Fibroblast of the aortic adventitia (primary cell): Measurements from ENCODE around the gene HEG1. TPM values are rescaled to one million over a fixed set of nuclear protein-coding genes. Genes with fewer than 3 reads are reported as not detected.

Experiments
- DNase-seq: peaks from one replicate; pipeline ENCODE4 v3.0.0-alpha.2; 2010; ENCODE audit warnings: low read depth
- H3K4me3 ChIP-seq: 2 replicates; pipeline ENCODE4 v1.5.1; 2011; ENCODE audit warnings: low read depth, mild to moderate bottlenecking, control low read depth, low read length, moderate library complexity
- CTCF ChIP-seq: IDR thresholded peaks from 2 replicates; pipeline ENCODE4 v1.5.1; 2011; ENCODE audit warnings: mild to moderate bottlenecking, low read length, control low read depth, inconsistent platforms; ENCODE audit not compliant: insufficient read depth
- small RNA-seq: library from RNA; depleted of rRNA; stranded (forward); fragments of <200 nt; gene quantifications from one replicate; pipeline ENCODE3, GENCODE V24; 2012
- total RNA-seq: library from RNA; depleted of rRNA; stranded (reverse); fragments of >200 nt; gene quantifications from 2 replicates; pipeline ENCODE4 v1.2.3, GENCODE V29; 2012; ENCODE audit warnings: low replicate concordance

HEG1 gene
- total RNA-seq, 1 donor = 198 TPM

GRCh38 chr3:124916837-124917409 is 138.9 kb downstream of the HEG1 start:
- TF ChIP-seq CTCF = no peak
- no peak overlapping the region for H3K4me3 ChIP-seq

More at GRCh38 chr3:124916837-124917409, 138.9 kb downstream of the HEG1 start:
- DNase-seq = no peak

Small RNAs within 50 kb of the gene (small RNA-seq; reads per million reads assigned to genes)
- not detected for gene RNA5SP137

Other genes starting within 250 kb of the HEG1 start
- gene ITGB5, start 168.6 kb downstream of the HEG1 start, total RNA-seq = 308 and 429 TPM in 2 replicates
- gene MUC13, start 121.2 kb downstream of the HEG1 start, total RNA-seq = not detected in 2 replicates
- gene SLC12A8, start 156.8 kb upstream of the HEG1 start, total RNA-seq = 13.4 and 15.5 TPM in 2 replicates